OCI-LY7 (cell line): ENCODE measurements around the gene TNFSF13. TPM values are rescaled to one million over a fixed set of nuclear protein-coding genes. Genes with fewer than 3 reads are reported as not detected.

Source experiments
- BruUV-seq: library from RNA; stranded (reverse); fragments of 400-500 nt; replicated peaks from 2 replicates; lab custom pipeline; 2021; lab: Mats Ljungman, UMichigan
- CTCF ChIA-PET: fragments of 300-600 bp; sonication (Branson Sonifier 250); formaldehyde crosslinking; loops from one replicate; lab custom pipeline; 2022; ENCODE audit warnings: antibody characterized with exemption; ENCODE audit not compliant: unreplicated experiment; lab: Charles Lee
- POLR2A ChIA-PET: fragments of 300-600 bp; sonication (Branson Sonifier 250); formaldehyde crosslinking; loops from one replicate; lab custom pipeline; 2022; ENCODE audit warnings: antibody characterized with exemption; lab: Charles Lee
- DNase-seq: peaks from one replicate; pipeline ENCODE4 v3.0.0-alpha.2; 2015; ENCODE audit warnings: low spot score
- H2AFZ ChIP-seq: fragments of 200-600 bp; sonication (generic), shearing (Covaris generic); 2 replicates; pipeline ENCODE4 v1.6.1; 2014; ENCODE audit warnings: mild to moderate bottlenecking, antibody characterized with exemption, low read length, moderate library complexity
- H3K27ac ChIP-seq: fragments of 200-600 bp; sonication (generic); 2 replicates; pipeline ENCODE4 v1.5.1; 2014; ENCODE audit warnings: mixed run types, low read depth, mild to moderate bottlenecking, moderate library complexity, low read length, inconsistent platforms; ENCODE audit not compliant: poor library complexity, severe bottlenecking
- H3K36me3 ChIP-seq: fragments of 200-600 bp; sonication (generic); 2 replicates; pipeline ENCODE4 v1.6.1; 2014; ENCODE audit warnings: mild to moderate bottlenecking, antibody characterized with exemption, low read length, moderate library complexity, mixed read lengths; ENCODE audit not compliant: insufficient read depth
- H3K4me1 ChIP-seq: fragments of 200-600 bp; sonication (generic); 2 replicates; pipeline ENCODE4 v1.5.1; 2014; ENCODE audit warnings: mild to moderate bottlenecking, low read length; ENCODE audit not compliant: insufficient read depth, poor library complexity, severe bottlenecking
- H3K4me2 ChIP-seq: fragments of 200-600 bp; sonication (generic); 2 replicates; pipeline ENCODE4 v1.6.1; 2014; ENCODE audit warnings: mild to moderate bottlenecking, low read length
- H3K4me3 ChIP-seq: fragments of 200-600 bp; sonication (generic); 2 replicates; pipeline ENCODE4 v1.5.1; 2014; ENCODE audit warnings: mild to moderate bottlenecking, low read depth, low read length; ENCODE audit not compliant: poor library complexity, severe bottlenecking
- H3K79me2 ChIP-seq: fragments of 200-600 bp; sonication (generic); 2 replicates; pipeline ENCODE4 v1.6.1; 2016; ENCODE audit warnings: low read depth, mild to moderate bottlenecking, low read length, moderate library complexity, mixed read lengths; ENCODE audit not compliant: insufficient read depth
- H3K9me2 ChIP-seq: fragments of 200-600 bp; sonication (generic); 2 replicates; pipeline ENCODE4 v1.6.1; 2016; ENCODE audit warnings: mild to moderate bottlenecking, low read length, mixed read lengths; ENCODE audit not compliant: insufficient read depth
- H3K9me3 ChIP-seq: fragments of 200-600 bp; sonication (generic); 2 replicates; pipeline ENCODE4 v1.6.1; 2014; ENCODE audit warnings: mild to moderate bottlenecking, mixed run types, low read length, mixed read lengths
- H4K20me1 ChIP-seq: fragments of 200-600 bp; sonication (generic); 2 replicates; pipeline ENCODE4 v1.6.1; 2014; ENCODE audit warnings: mild to moderate bottlenecking, antibody characterized with exemption, low read length, moderate library complexity, mixed read lengths; ENCODE audit not compliant: insufficient read depth
- EZH2phosphoT487 ChIP-seq: fragments of 200-600 bp; sonication (generic); IDR thresholded peaks from 2 replicates; pipeline ENCODE4 v1.6.1; 2018; ENCODE audit warnings: low read depth, borderline replicate concordance, mild to moderate bottlenecking, mixed run types, antibody characterized with exemption, low read length, moderate library complexity, mixed read lengths
- intact Hi-C: fragments of 100-400 bp; cut with micrococcal nuclease; formaldehyde crosslinking; loops from one replicate; pipeline ENCODE4 v1.10.0; 2022; ENCODE audit not compliant: unreplicated experiment
- total RNA-seq, 2 experiments: library from RNA; depleted of rRNA in 1 of 2; stranded (reverse); fragments of >200 nt in 1 of 2; shearing (Covaris generic) in 1 of 2; gene quantifications; 2 replicates each; pipeline ENCODE4 v1.2.3, GENCODE V29; 2014 to 2022
- TF ChIP-seq, protein P1 (sequence below): fragments of 200-600 bp; sonication (generic); conservative IDR thresholded peaks from 2 replicates; pipeline ENCODE4 v1.5.1; 2014; ENCODE audit warnings: mild to moderate bottlenecking, antibody characterized with exemption, low read length, moderate library complexity, mixed read lengths

The TNFSF13 gene
- total RNA-seq, 2 experiments from 2014 or later, result 0.98 to 6.0 TPM

DNA sequence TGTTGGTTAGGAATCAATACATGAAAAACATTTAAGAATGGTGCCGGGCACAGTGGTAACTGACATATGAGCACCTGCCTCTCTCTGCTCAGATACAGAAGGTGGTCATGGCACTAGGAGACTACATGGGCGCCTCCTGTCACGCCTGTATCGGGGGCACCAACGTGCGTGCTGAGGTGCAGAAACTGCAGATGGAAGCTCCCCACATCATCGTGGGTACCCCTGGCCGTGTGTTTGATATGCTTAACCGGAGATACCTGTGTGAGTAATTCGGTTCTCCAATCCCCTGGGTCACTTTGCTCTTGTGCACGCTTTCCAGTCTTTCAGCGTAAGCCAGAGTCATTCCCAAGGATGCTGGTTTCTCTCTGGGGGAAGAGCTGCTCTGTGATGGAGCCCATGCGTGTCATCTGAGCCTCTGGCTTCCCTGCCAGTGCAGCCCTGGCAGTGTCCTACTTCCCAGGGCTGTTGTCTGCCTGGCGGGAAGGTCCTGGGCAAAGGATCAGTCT is 17.9 kb downstream of the TNFSF13 start:
- Histone ChIP-seq H3K4me1 (peaks cover 59% of the 10 kb centered on the region), H4K20me1 (peaks cover 33% of the 10 kb centered on the region)
- intact Hi-C loops, result no loop called here

DNA sequence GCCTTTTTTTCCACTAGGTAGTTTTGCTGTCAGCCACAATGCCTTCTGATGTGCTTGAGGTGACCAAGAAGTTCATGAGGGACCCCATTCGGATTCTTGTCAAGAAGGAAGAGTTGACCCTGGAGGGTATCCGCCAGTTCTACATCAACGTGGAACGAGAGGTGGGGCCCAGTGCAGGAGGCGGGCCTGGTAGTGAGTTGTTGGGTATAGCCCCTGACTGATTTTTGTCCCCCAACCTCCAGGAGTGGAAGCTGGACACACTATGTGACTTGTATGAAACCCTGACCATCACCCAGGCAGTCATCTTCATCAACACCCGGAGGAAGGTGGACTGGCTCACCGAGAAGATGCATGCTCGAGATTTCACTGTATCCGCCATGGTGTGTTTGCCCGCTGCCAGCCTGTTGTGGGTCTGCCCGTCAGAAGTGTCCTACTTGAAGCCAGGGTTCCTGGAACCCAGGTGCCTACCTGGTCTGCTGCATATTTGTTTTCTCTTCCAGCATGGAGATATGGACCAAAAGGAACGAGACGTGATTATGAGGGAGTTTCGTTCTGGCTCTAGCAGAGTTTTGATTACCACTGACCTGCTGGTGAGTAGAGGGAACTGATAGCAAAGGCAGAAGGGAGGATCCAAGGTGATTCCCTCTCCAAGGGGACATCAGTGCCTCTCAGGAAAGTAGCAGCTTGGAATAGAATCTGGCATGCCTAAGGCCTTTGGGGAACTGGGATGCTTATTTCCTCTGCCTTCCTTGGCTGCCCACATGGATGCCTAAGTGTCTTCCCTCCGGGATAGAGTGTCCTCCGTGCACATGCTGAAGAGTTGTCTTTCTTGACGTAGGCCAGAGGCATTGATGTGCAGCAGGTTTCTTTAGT is 19.0 kb downstream of the TNFSF13 start:
- POLR2A ChIA-PET, result no interaction called here

More for the DNA sequence above, 17.9 kb downstream of the TNFSF13 start:
- no TSS peak for BruUV-seq
- Histone ChIP-seq H3K9me2 (no peaks in the 10 kb centered on the region), H3K36me3 (peaks cover 90% of the 10 kb centered on the region), H3K27ac (no peak overlapping the region), H3K9me3 (no peaks in the 10 kb centered on the region), H3K4me2 (peak overlapping the region; percentile 88; the same call in 1 of the 2 replicates), H3K4me3 (no peak overlapping the region), H3K79me2 (peaks cover 43% of the 10 kb centered on the region), H2AFZ (no peak overlapping the region)
- ChIA-PET POLR2A (no interaction called here), CTCF (no interaction called here)
- DNase-seq, result no peak
- TF ChIP-seq, protein P1, sequence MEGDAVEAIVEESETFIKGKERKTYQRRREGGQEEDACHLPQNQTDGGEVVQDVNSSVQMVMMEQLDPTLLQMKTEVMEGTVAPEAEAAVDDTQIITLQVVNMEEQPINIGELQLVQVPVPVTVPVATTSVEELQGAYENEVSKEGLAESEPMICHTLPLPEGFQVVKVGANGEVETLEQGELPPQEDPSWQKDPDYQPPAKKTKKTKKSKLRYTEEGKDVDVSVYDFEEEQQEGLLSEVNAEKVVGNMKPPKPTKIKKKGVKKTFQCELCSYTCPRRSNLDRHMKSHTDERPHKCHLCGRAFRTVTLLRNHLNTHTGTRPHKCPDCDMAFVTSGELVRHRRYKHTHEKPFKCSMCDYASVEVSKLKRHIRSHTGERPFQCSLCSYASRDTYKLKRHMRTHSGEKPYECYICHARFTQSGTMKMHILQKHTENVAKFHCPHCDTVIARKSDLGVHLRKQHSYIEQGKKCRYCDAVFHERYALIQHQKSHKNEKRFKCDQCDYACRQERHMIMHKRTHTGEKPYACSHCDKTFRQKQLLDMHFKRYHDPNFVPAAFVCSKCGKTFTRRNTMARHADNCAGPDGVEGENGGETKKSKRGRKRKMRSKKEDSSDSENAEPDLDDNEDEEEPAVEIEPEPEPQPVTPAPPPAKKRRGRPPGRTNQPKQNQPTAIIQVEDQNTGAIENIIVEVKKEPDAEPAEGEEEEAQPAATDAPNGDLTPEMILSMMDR, result no peak
- no peak for TF ChIP-seq EZH2phosphoT487

More for the DNA sequence above, 19.0 kb downstream of the TNFSF13 start:
- Histone ChIP-seq H3K36me3 (peaks cover 91% of the 10 kb centered on the region), H3K9me2 (no peaks in the 10 kb centered on the region), H3K9me3 (no peaks in the 10 kb centered on the region), H3K4me2 (no peak overlapping the region), H3K4me1 (peaks cover 58% of the 10 kb centered on the region), H3K79me2 (peaks cover 39% of the 10 kb centered on the region), H4K20me1 (peaks cover 33% of the 10 kb centered on the region), H2AFZ (no peak overlapping the region), H3K4me3 (no peak overlapping the region), H3K27ac (no peak overlapping the region)
- TSS peak; percentile 63 for BruUV-seq
- CTCF ChIA-PET, result no interaction called here
- intact Hi-C loops, result no loop called here
- DNase-seq, result no peak
- TF ChIP-seq EZH2phosphoT487, result no peak
- TF ChIP-seq, protein P1, result no peak
